ENCODE results near the gene SYNM. TPM values are rescaled to one million over a fixed set of nuclear protein-coding genes. Genes with fewer than 3 reads are reported as not detected.

SYNM gene
- total and polyA plus RNA-seq, 5 donors from 2014 or later: 0.13 to 1.8 (median 0.41) TPM; not detected in 2

GRCh38 chr15:99167201-99167600 lies 62.3 kb downstream of the SYNM start:
- Histone ChIP-seq H3K9me3 (ENCODE audit: control insufficient read depth in 2 of 2, low read length in 2 of 2) (no peaks in the 10 kb centered on the region), H3K27me3 (ENCODE audit: control insufficient read depth, insufficient read depth, low read length) (no peaks in the 10 kb centered on the region), H3K4me1 (ENCODE audit: control insufficient read depth, insufficient read depth, low read length, poor library complexity, severe bottlenecking) (no peaks in the 10 kb centered on the region), H3K27ac (ENCODE audit: insufficient read depth, low read length, poor library complexity, severe bottlenecking) (no peak overlapping the region), H3K4me3 (ENCODE audit: low read depth, low read length) (no peak overlapping the region), H3K36me3 (ENCODE audit: control insufficient read depth, insufficient read depth, low read length) (no peaks in the 10 kb centered on the region)
- Mint-ChIP-seq H3K27ac (no peak overlapping the region), H3K27me3 (no peaks in the 10 kb centered on the region), H3K9me3 (peaks cover 0 to 1% (median 0%) of the 10 kb centered on the region in 7 donors), H3K4me1 (peaks cover 0 to 11% (median 5%) of the 10 kb centered on the region in 4 donors), H3K36me3 (no peaks in the 10 kb centered on the region), H3K4me3 (no peak overlapping the region)
- ATAC-seq (ENCODE audit: low read depth in 2 of 2) (no peak), DNase-seq (no peak)

- DNase-seq (no peak), ATAC-seq (ENCODE audit: low read depth in 2 of 2) (no peak)
- Mint-ChIP-seq H3K4me3 (no peak overlapping the region), H3K27me3 (no peaks in the 10 kb centered on the region), H3K9me3 (peaks cover 0 to 1% (median 0%) of the 10 kb centered on the region in 7 donors), H3K4me1 (peaks cover 0 to 11% (median 5%) of the 10 kb centered on the region in 4 donors), H3K36me3 (no peaks in the 10 kb centered on the region), H3K27ac (no peak overlapping the region)
- H3K4me3 ChIP-seq (ENCODE audit: low read depth, low read length): no peak overlapping the region
- no peaks in the 10 kb centered on the region for H3K27me3 ChIP-seq (ENCODE audit: control insufficient read depth, insufficient read depth, low read length)
- no peaks in the 10 kb centered on the region for H3K4me1 ChIP-seq (ENCODE audit: control insufficient read depth, insufficient read depth, low read length, poor library complexity, severe bottlenecking)
- H3K27ac ChIP-seq (ENCODE audit: insufficient read depth, low read length, poor library complexity, severe bottlenecking): no peak overlapping the region
- no peaks in the 10 kb centered on the region for H3K9me3 ChIP-seq (ENCODE audit: control insufficient read depth in 2 of 2, low read length in 2 of 2)
- H3K36me3 ChIP-seq (ENCODE audit: control insufficient read depth, insufficient read depth, low read length): no peaks in the 10 kb centered on the region
These were observed 62.8 kb downstream of the SYNM start for GRCh38 chr15:99167640-99168039.

DNA sequence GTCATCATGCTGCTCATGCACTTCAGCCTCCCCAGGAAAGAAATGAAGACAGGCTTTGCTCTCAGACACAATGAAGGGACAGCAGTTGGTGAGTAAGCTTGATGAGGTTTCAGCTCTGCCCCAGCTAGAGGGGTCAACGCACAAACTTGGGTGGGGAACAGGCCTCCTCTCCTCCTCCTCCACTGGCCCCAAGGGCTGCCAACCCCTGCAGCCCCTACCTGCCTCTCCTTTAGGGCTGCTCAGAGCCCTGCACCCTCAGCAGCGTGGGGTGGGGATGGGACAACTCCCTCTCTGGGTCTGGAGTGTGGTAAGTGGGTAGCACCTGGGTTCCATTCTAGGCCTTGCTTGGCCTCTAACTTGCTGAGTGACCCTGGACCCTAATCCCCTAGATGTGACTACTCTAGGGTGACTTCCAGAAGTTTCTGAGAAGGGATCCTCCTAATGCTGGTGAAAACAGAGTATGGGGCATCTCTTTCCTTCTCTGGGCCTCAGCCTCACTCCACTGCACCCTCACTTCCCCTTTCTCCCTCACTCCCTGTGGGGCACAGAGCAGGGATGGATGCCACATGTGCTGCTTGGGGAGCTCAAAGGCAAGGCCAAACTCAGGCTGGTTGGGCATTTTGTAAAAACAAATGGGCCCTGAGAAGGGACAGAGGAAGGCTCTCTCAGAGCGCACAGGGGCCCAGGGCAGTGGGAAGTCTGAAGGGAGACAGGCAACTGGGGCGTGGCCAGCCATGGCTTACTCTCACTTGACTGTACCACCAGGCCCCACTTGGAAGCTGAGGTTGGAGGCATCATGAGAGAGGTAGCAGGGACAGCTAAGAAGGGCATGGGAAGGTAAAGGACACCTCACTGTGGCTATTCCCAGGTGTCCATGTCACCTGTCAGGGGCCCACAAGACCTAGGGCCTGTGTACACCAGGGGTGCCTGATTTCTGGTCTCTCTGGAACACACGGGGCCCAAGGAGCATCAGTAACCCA lies 64.0 kb downstream of the SYNM start:
- no peaks in the 10 kb centered on the region for H3K9me3 ChIP-seq (ENCODE audit: control insufficient read depth in 2 of 2, low read length in 2 of 2)
- H3K27me3 Mint-ChIP-seq: no peaks in the 10 kb centered on the region
- no peaks in the 10 kb centered on the region for H3K36me3 ChIP-seq (ENCODE audit: control insufficient read depth, insufficient read depth, low read length)
- H3K27ac ChIP-seq (ENCODE audit: insufficient read depth, low read length, poor library complexity, severe bottlenecking): no peak overlapping the region
- no peaks in the 10 kb centered on the region for H3K27me3 ChIP-seq (ENCODE audit: control insufficient read depth, insufficient read depth, low read length)
- no peak for DNase-seq
- ATAC-seq (ENCODE audit: low read depth in 2 of 2): no peak
- no peak overlapping the region for H3K4me3 Mint-ChIP-seq
- H3K36me3 Mint-ChIP-seq: no peaks in the 10 kb centered on the region
- no peaks in the 10 kb centered on the region for H3K4me1 ChIP-seq (ENCODE audit: control insufficient read depth, insufficient read depth, low read length, poor library complexity, severe bottlenecking)
- H3K27ac Mint-ChIP-seq: no peak overlapping the region
- H3K9me3 Mint-ChIP-seq: peaks cover 0 to 1% (median 0%) of the 10 kb centered on the region in 7 donors
- H3K4me3 ChIP-seq (ENCODE audit: low read depth, low read length): no peak overlapping the region
- H3K4me1 Mint-ChIP-seq: peaks cover 0 to under 1% (median under 1%) of the 10 kb centered on the region in 4 donors

DNA sequence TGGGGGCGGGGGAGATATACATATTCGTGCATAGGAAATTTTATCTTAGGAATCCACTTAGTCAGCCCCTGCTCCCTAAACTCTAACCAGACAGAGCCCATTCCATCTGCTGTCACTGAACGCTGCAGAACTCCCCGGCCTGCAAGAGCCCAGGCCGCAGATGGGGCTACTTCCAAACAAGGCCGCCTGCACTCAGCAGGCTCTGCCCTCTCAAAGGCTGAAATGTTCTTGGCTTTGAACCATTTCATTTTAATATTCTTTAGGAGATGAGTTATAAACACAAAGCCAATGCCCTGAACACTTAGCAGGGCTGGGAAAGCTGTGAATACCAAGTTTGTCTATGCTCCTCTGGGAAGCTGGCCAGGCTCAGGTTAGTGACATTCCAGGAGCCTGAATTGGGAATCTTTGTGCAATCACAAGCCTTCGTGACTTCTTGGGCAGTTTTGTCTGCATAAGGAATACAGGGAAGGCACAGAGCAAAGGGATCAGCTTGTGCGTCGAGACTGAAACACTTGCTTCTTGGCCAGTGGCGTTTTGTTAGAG lies 65.0 kb downstream of the SYNM start:
- Histone ChIP-seq H3K4me3 (ENCODE audit: low read depth, low read length) (no peak overlapping the region), H3K9me3 (ENCODE audit: control insufficient read depth in 2 of 2, low read length in 2 of 2) (no peaks in the 10 kb centered on the region), H3K4me1 (ENCODE audit: control insufficient read depth, insufficient read depth, low read length, poor library complexity, severe bottlenecking) (no peaks in the 10 kb centered on the region), H3K27ac (ENCODE audit: insufficient read depth, low read length, poor library complexity, severe bottlenecking) (no peak overlapping the region), H3K36me3 (ENCODE audit: control insufficient read depth, insufficient read depth, low read length) (no peaks in the 10 kb centered on the region), H3K27me3 (ENCODE audit: control insufficient read depth, insufficient read depth, low read length) (no peaks in the 10 kb centered on the region)
- ATAC-seq (ENCODE audit: low read depth in 2 of 2) (no peak), DNase-seq (no peak)
- Mint-ChIP-seq H3K4me3 (no peak overlapping the region), H3K27me3 (no peaks in the 10 kb centered on the region), H3K36me3 (no peaks in the 10 kb centered on the region), H3K9me3 (peaks cover 0 to 1% (median 0%) of the 10 kb centered on the region in 7 donors), H3K27ac (peak overlapping the region in 1 of 3 donors; percentile 74), H3K4me1 (no peaks in the 10 kb centered on the region)

DNA sequence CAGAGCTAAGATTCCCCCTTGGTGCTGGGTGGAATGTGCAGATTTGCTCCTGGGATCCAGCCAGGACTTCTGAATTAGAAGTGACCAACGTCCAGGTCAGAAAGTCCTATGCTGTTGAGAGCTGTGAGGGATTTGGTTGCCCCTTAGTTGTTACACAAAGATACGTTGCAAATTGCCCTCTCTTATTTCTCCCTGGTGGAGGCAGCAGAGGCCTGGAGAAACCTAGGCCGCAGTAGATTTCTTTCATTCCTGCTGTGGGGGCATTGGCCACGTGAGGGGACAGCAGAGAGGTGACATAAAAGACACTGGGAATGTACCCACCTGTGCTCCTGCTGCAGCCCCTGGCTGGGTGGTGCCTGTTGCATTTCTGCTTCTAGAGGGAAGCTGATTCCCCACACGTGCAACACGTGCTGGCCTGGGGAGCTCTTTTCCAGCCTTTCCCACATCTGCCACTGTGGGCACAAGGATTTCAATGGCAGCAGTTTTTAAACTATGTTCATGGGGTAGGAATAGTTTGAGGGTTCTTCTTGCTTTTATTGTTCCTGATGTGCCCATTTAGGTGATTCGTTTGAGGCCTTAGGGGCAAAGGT lies 65.7 kb downstream of the SYNM start:
- no peaks in the 10 kb centered on the region for H3K9me3 Mint-ChIP-seq
- no peak overlapping the region for H3K27ac ChIP-seq (ENCODE audit: insufficient read depth, low read length, poor library complexity, severe bottlenecking)
- no peaks in the 10 kb centered on the region for H3K27me3 ChIP-seq (ENCODE audit: control insufficient read depth, insufficient read depth, low read length)
- no peaks in the 10 kb centered on the region for H3K9me3 ChIP-seq (ENCODE audit: control insufficient read depth in 2 of 2, low read length in 2 of 2)
- DNase-seq (no peak), ATAC-seq (ENCODE audit: low read depth in 2 of 2) (no peak)
- no peaks in the 10 kb centered on the region for H3K27me3 Mint-ChIP-seq
- no peak overlapping the region for H3K4me3 Mint-ChIP-seq
- no peak overlapping the region for H3K4me3 ChIP-seq (ENCODE audit: low read depth, low read length)
- no peaks in the 10 kb centered on the region for H3K4me1 Mint-ChIP-seq
- H3K27ac Mint-ChIP-seq: no peak overlapping the region
- no peaks in the 10 kb centered on the region for H3K36me3 ChIP-seq (ENCODE audit: control insufficient read depth, insufficient read depth, low read length)
- no peaks in the 10 kb centered on the region for H3K36me3 Mint-ChIP-seq
- no peaks in the 10 kb centered on the region for H3K4me1 ChIP-seq (ENCODE audit: control insufficient read depth, insufficient read depth, low read length, poor library complexity, severe bottlenecking)

DNA sequence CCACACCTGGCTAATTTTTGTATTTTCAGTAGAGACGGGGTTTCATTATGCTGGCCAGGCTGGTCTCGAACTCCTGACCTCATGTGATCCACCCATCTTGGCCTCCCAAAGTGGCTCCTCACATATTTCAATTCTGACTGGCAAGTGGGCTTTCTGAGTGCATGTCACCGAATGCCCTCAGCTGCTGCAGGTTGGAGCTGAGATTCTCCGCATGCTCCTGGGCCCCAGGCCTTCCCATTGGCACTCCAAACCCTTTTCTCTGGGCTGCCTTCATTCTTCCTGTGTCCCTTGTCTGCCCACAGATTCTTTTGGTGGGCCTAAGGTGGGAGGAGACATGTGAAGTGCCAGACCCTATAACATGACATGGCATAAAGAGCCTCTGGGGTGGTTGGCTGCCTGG lies 67.3 kb downstream of the SYNM start:
- Mint-ChIP-seq H3K4me3 (no peak overlapping the region), H3K27ac (peak overlapping the region in 1 of 3 donors; percentile 48), H3K27me3 (no peaks in the 10 kb centered on the region), H3K36me3 (no peaks in the 10 kb centered on the region), H3K4me1 (no peaks in the 10 kb centered on the region), H3K9me3 (no peaks in the 10 kb centered on the region)
- no peak for DNase-seq
- Histone ChIP-seq H3K4me3 (ENCODE audit: low read depth, low read length) (no peak overlapping the region), H3K4me1 (ENCODE audit: control insufficient read depth, insufficient read depth, low read length, poor library complexity, severe bottlenecking) (no peaks in the 10 kb centered on the region), H3K27ac (ENCODE audit: insufficient read depth, low read length, poor library complexity, severe bottlenecking) (no peak overlapping the region), H3K36me3 (ENCODE audit: control insufficient read depth, insufficient read depth, low read length) (no peaks in the 10 kb centered on the region), H3K9me3 (ENCODE audit: control insufficient read depth in 2 of 2, low read length in 2 of 2) (no peaks in the 10 kb centered on the region), H3K27me3 (ENCODE audit: control insufficient read depth, insufficient read depth, low read length) (no peaks in the 10 kb centered on the region)
- ATAC-seq (ENCODE audit: low read depth in 2 of 2): no peak

- no peak overlapping the region for H3K4me3 Mint-ChIP-seq
- DNase-seq (no peak), ATAC-seq (ENCODE audit: low read depth in 2 of 2) (no peak)
- Histone ChIP-seq H3K27me3 (ENCODE audit: control insufficient read depth, insufficient read depth, low read length) (no peaks in the 10 kb centered on the region), H3K36me3 (ENCODE audit: control insufficient read depth, insufficient read depth, low read length) (no peaks in the 10 kb centered on the region), H3K9me3 (ENCODE audit: control insufficient read depth in 2 of 2, low read length in 2 of 2) (no peaks in the 10 kb centered on the region), H3K4me3 (ENCODE audit: low read depth, low read length) (no peak overlapping the region), H3K27ac (ENCODE audit: insufficient read depth, low read length, poor library complexity, severe bottlenecking) (no peak overlapping the region), H3K4me1 (ENCODE audit: control insufficient read depth, insufficient read depth, low read length, poor library complexity, severe bottlenecking) (no peaks in the 10 kb centered on the region)
- no peaks in the 10 kb centered on the region for H3K9me3 Mint-ChIP-seq
- H3K36me3 Mint-ChIP-seq: no peaks in the 10 kb centered on the region
- peak overlapping the region in 1 of 3 donors; percentile 32 for H3K27ac Mint-ChIP-seq
- H3K27me3 Mint-ChIP-seq: no peaks in the 10 kb centered on the region
- H3K4me1 Mint-ChIP-seq: no peaks in the 10 kb centered on the region
These were observed 68.1 kb downstream of the SYNM start for GRCh38 chr15:99172989-99173388.

Data from CD4-positive, CD25-positive, alpha-beta regulatory T cell (primary cell).